Neural progenitor cell (in vitro differentiated cells): ENCODE results near the gene PRKCB.

ENCODE experiments used
- EZH2 ChIP-seq: fragments of 200-600 bp; sonication (generic); IDR thresholded peaks from 2 replicates; pipeline ENCODE4 v1.6.1; 2017; ENCODE audit warnings: antibody characterized with exemption, mild to moderate bottlenecking, moderate library complexity
- TF ChIP-seq, protein P1 (sequence below): fragments of 200-600 bp; sonication (generic); IDR thresholded peaks from 2 replicates; pipeline ENCODE4 v1.5.1; 2017; ENCODE audit warnings: antibody characterized with exemption, mild to moderate bottlenecking

DNA sequence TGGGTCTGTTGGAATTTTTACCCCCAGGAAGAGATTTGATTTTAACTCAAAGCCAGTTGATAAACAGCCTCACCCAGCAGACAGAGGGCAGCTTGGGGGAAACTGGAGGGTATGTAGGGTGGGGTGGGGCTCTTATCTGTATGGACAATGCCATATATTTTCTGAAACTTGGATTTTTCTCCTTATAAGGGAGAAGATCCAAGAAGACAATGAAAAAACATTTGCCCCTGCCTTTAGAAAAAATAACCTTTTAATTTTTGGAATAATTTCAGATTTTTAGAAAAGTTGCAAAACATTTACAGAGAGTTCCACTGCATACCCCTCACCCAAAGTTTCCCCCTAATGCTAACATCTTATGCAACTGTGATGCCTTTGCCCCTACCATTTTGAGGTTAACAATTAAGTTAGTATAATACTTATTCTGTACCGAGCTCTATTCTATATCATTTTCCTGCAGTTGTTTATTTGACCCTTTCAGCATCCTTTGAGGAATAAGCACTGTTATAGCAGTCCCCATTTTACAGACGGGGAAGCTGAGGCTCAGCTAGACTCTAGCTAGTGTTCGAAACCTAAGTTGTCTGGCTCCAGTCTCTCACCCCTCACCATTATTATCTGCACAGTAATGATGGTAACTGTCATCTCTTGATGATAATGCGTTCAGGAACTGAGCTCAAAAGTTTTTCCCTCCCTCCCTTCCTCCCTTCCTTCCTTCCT, 66.4 kb downstream of the PRKCB start:
- TF ChIP-seq, protein P1, sequence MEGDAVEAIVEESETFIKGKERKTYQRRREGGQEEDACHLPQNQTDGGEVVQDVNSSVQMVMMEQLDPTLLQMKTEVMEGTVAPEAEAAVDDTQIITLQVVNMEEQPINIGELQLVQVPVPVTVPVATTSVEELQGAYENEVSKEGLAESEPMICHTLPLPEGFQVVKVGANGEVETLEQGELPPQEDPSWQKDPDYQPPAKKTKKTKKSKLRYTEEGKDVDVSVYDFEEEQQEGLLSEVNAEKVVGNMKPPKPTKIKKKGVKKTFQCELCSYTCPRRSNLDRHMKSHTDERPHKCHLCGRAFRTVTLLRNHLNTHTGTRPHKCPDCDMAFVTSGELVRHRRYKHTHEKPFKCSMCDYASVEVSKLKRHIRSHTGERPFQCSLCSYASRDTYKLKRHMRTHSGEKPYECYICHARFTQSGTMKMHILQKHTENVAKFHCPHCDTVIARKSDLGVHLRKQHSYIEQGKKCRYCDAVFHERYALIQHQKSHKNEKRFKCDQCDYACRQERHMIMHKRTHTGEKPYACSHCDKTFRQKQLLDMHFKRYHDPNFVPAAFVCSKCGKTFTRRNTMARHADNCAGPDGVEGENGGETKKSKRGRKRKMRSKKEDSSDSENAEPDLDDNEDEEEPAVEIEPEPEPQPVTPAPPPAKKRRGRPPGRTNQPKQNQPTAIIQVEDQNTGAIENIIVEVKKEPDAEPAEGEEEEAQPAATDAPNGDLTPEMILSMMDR = no peak
- TF ChIP-seq EZH2 = no peak
